ENCODE results near the gene CAPG. TPM values are rescaled to one million over a fixed set of nuclear protein-coding genes. Genes with fewer than 3 reads are reported as not detected.

CAPG gene
- total and polyA plus RNA-seq, 2 donors from 2014 or later = 361 to 377 TPM

- Histone ChIP-seq H3K4me1 (ENCODE audit: control insufficient read depth in 2 of 3, insufficient read depth in 2 of 3, low read depth in 1 of 3, low read length in 3 of 3) (peaks cover 0 to 14% (median 3%) of the 10 kb centered on the region in 3 donors), H3K27ac (ENCODE audit: low read depth in 2 of 2, low read length in 2 of 2) (peak within 1 kb of the TSS; percentile 72 to 77), H3K9ac (ENCODE audit: low read length in 3 of 3) (peak within 1 kb of the TSS; percentile 84 to 97 (median 96)), H3K36me3 (ENCODE audit: control insufficient read depth in 2 of 3, insufficient read depth in 3 of 3, low read length in 3 of 3) (peaks cover 2 to 24% (median 10%) of the 10 kb centered on the region in 3 donors), H3K4me3 (ENCODE audit: low read length in 3 of 3) (peak within 1 kb of the TSS; percentile 93 to 99 (median 98)), H3K27me3 (ENCODE audit: control insufficient read depth, insufficient read depth, low read length) (no peaks in the 10 kb centered on the region), H3K9me3 (ENCODE audit: control insufficient read depth in 2 of 3, insufficient read depth in 1 of 3, low read length in 3 of 3) (no peaks in the 10 kb centered on the region)
- peak; percentile 6 for TF ChIP-seq CTCF (IDR thresholded peaks at IDR 0.05; ENCODE audit: borderline replicate concordance, extremely low read depth, insufficient read depth)
- FAIRE-seq (peak; percentile 29), DNase-seq (peak; percentile 98 to 100 (median 98))
- intact Hi-C loops (cut with DNase I) = no loop called here
Measured at GRCh38 chr2:85354286-85355072, 55.7 kb downstream of the CAPG start, which contains the start of the genes ELMOD3 and RETSAT. Gene ELMOD3 (plus strand): TSS chr2:85354769. CDS start chr2:85357199, 2,430 bp downstream. Gene RETSAT (minus strand): TSS chr2:85354528. CDS start chr2:85354507, 21 bp downstream.

- FAIRE-seq (no peak), DNase-seq (peak in 2 of 5 donors; percentile 11 to 72)
- Histone ChIP-seq H3K4me1 (ENCODE audit: control insufficient read depth in 2 of 3, insufficient read depth in 2 of 3, low read depth in 1 of 3, low read length in 3 of 3) (peaks cover 0 to 14% (median 3%) of the 10 kb centered on the region in 3 donors), H3K9ac (ENCODE audit: low read length in 3 of 3) (peak overlapping the region; percentile 62 to 84 (median 69)), H3K4me3 (ENCODE audit: low read length in 3 of 3) (peak overlapping the region; percentile 71 to 98 (median 93)), H3K36me3 (ENCODE audit: control insufficient read depth in 2 of 3, insufficient read depth in 3 of 3, low read length in 3 of 3) (peaks cover 2 to 27% (median 10%) of the 10 kb centered on the region in 3 donors), H3K27me3 (ENCODE audit: control insufficient read depth, insufficient read depth, low read length) (no peaks in the 10 kb centered on the region), H3K9me3 (ENCODE audit: control insufficient read depth in 2 of 3, insufficient read depth in 1 of 3, low read length in 3 of 3) (no peaks in the 10 kb centered on the region), H3K27ac (ENCODE audit: low read depth in 2 of 2, low read length in 2 of 2) (peak overlapping the region; percentile 30 to 72)
- intact Hi-C loops (cut with DNase I) = no loop called here
- TF ChIP-seq CTCF (IDR thresholded peaks at IDR 0.05; ENCODE audit: borderline replicate concordance, extremely low read depth, insufficient read depth) = no peak
Measured at GRCh38 chr2:85353876-85354285, 56.3 kb downstream of the CAPG start.

- no peak overlapping the region for H3K27ac ChIP-seq (ENCODE audit: low read depth in 2 of 2, low read length in 2 of 2)
- intact Hi-C loops (cut with DNase I) = no loop called here
- no peak for FAIRE-seq
Measured at GRCh38 chr2:85347599-85347998, 62.6 kb downstream of the CAPG start.

More at GRCh38 chr2:85347599-85347998, 62.6 kb downstream of the CAPG start:
- Histone ChIP-seq H3K27me3 (ENCODE audit: control insufficient read depth, insufficient read depth, low read length) (no peaks in the 10 kb centered on the region), H3K9ac (ENCODE audit: low read length in 3 of 3) (no peak overlapping the region), H3K9me3 (ENCODE audit: control insufficient read depth in 2 of 3, insufficient read depth in 1 of 3, low read length in 3 of 3) (no peaks in the 10 kb centered on the region), H3K4me3 (ENCODE audit: low read length in 3 of 3) (no peak overlapping the region), H3K4me1 (ENCODE audit: control insufficient read depth in 2 of 3, insufficient read depth in 2 of 3, low read depth in 1 of 3, low read length in 3 of 3) (no peaks in the 10 kb centered on the region), H3K36me3 (ENCODE audit: control insufficient read depth in 2 of 3, insufficient read depth in 3 of 3, low read length in 3 of 3) (peaks cover 0 to 37% (median 25%) of the 10 kb centered on the region in 3 donors)
- no peak for TF ChIP-seq CTCF (IDR thresholded peaks at IDR 0.05; ENCODE audit: borderline replicate concordance, extremely low read depth, insufficient read depth)
- no peak for DNase-seq

Other genes with a start within 250 kb of the CAPG start
- gene TGOLN2, start 82.4 kb downstream of the CAPG start, total RNA-seq = 175 TPM
- gene TGOLN2, start 82.4 kb downstream of the CAPG start, polyA plus RNA-seq (ENCODE audit: insufficient read depth, low read depth, low replicate concordance) = 71.8 TPM
- 53.9 TPM for gene RETSAT, start 55.8 kb downstream of the CAPG start, total RNA-seq
- gene RETSAT, start 55.8 kb downstream of the CAPG start, polyA plus RNA-seq (ENCODE audit: insufficient read depth, low read depth, low replicate concordance) = 42.9 TPM
- 15.3 TPM for gene ELMOD3, start 55.6 kb downstream of the CAPG start, total RNA-seq
- gene ELMOD3, start 55.6 kb downstream of the CAPG start, polyA plus RNA-seq (ENCODE audit: insufficient read depth, low read depth, low replicate concordance) = 17.0 TPM
- gene SH2D6, start 8.3 kb upstream of the CAPG start, total RNA-seq = 0.98 TPM
- 3.2 TPM for gene SH2D6, start 8.3 kb upstream of the CAPG start, polyA plus RNA-seq (ENCODE audit: insufficient read depth, low read depth, low replicate concordance)
- gene MAT2A, start 128.8 kb upstream of the CAPG start, total RNA-seq = 300 TPM
- gene MAT2A, start 128.8 kb upstream of the CAPG start, polyA plus RNA-seq (ENCODE audit: insufficient read depth, low read depth, low replicate concordance) = 155 TPM
- gene GGCX, start 151.1 kb upstream of the CAPG start, total RNA-seq = 50.7 TPM
- 27.8 TPM for gene GGCX, start 151.1 kb upstream of the CAPG start, polyA plus RNA-seq (ENCODE audit: insufficient read depth, low read depth, low replicate concordance)
- gene VAMP8, start 167.2 kb upstream of the CAPG start, total RNA-seq = 196 TPM
- gene VAMP8, start 167.2 kb upstream of the CAPG start, polyA plus RNA-seq (ENCODE audit: insufficient read depth, low read depth, low replicate concordance) = 604 TPM
- 46.0 TPM for gene VAMP5, start 174.1 kb upstream of the CAPG start, total RNA-seq
- gene VAMP5, start 174.1 kb upstream of the CAPG start, polyA plus RNA-seq (ENCODE audit: insufficient read depth, low read depth, low replicate concordance) = 145 TPM
- 89.9 TPM for gene RNF181, start 185.4 kb upstream of the CAPG start, total RNA-seq
- gene RNF181, start 185.4 kb upstream of the CAPG start, polyA plus RNA-seq (ENCODE audit: insufficient read depth, low read depth, low replicate concordance) = 407 TPM
- gene TMEM150A, start 192.3 kb upstream of the CAPG start, total RNA-seq = 23.1 TPM
- gene TMEM150A, start 192.3 kb upstream of the CAPG start, polyA plus RNA-seq (ENCODE audit: insufficient read depth, low read depth, low replicate concordance) = 61.2 TPM
- gene C2orf68, start 201.7 kb upstream of the CAPG start, total RNA-seq = 34.5 TPM
- 37.6 TPM for gene C2orf68, start 201.7 kb upstream of the CAPG start, polyA plus RNA-seq (ENCODE audit: insufficient read depth, low read depth, low replicate concordance)
- gene USP39, start 205.8 kb upstream of the CAPG start, total RNA-seq = 36.4 TPM
- 35.5 TPM for gene USP39, start 205.8 kb upstream of the CAPG start, polyA plus RNA-seq (ENCODE audit: insufficient read depth, low read depth, low replicate concordance)